DOHH2 (cell line): ENCODE measurements around the gene CD79A.
A peak's percentile ranks its signal among the peaks of the same experiment; 100 is the strongest.

Experiments used
- CTCF ChIP-seq: fragments of 200-600 bp; sonication (generic); IDR thresholded peaks from one replicate; pipeline ENCODE4 v1.5.1; 2014; ENCODE audit warnings: antibody characterized with exemption, mild to moderate bottlenecking, low read depth, low read length; ENCODE audit not compliant: poor library complexity, severe bottlenecking
- EZH2phosphoT487 ChIP-seq: fragments of 200-600 bp; sonication (generic); IDR thresholded peaks from 2 replicates; pipeline ENCODE4 v1.6.1; 2017; ENCODE audit warnings: borderline replicate concordance, mild to moderate bottlenecking, antibody characterized with exemption, low read length, moderate library complexity, mixed read lengths

GRCh38 chr19:41887711-41888382, 10.8 kb downstream of the CD79A start:
- TF ChIP-seq CTCF (peak; percentile 73), EZH2phosphoT487 (no peak)
